HG03442 (cell line): Measurements from ENCODE around the gene JAG2.

Source experiments
- ATAC-seq: cut with Tn5 transposase; IDR thresholded peaks from one replicate; pipeline ENCODE4 v1.9.1; 2021; ENCODE audit warnings: mild to moderate bottlenecking, moderate library complexity; ENCODE audit not compliant: unreplicated experiment

JAG2 gene

GRCh38 chr14:105095236-105095805 is 73.3 kb downstream of the JAG2 start:
- no peak for ATAC-seq

- ATAC-seq, result no peak
These were observed 74.2 kb downstream of the JAG2 start for GRCh38 chr14:105094193-105094907.

GRCh38 chr14:105093431-105094192 is 75.0 kb downstream of the JAG2 start:
- ATAC-seq, result peak; percentile 44

GRCh38 chr14:105093038-105093430 is 75.5 kb downstream of the JAG2 start:
- peak; percentile 24 for ATAC-seq

GRCh38 chr14:105092171-105093037 is 76.2 kb downstream of the JAG2 start:
- no peak for ATAC-seq

- ATAC-seq, result no peak
These were observed 76.9 kb downstream of the JAG2 start for GRCh38 chr14:105091517-105092170.

- ATAC-seq, result no peak
These were observed 77.5 kb downstream of the JAG2 start for GRCh38 chr14:105091054-105091516.
